ENCODE measurements around the gene ACOT11. TPM values are rescaled to one million over a fixed set of nuclear protein-coding genes. Genes with fewer than 3 reads are reported as not detected.

The ACOT11 gene
- total and polyA plus RNA-seq, 2 of the 13 experiments (the other 11 are each of a cell fraction or from before 2014, with no cell fraction given): 2.6 to 3.3 TPM

DNA sequence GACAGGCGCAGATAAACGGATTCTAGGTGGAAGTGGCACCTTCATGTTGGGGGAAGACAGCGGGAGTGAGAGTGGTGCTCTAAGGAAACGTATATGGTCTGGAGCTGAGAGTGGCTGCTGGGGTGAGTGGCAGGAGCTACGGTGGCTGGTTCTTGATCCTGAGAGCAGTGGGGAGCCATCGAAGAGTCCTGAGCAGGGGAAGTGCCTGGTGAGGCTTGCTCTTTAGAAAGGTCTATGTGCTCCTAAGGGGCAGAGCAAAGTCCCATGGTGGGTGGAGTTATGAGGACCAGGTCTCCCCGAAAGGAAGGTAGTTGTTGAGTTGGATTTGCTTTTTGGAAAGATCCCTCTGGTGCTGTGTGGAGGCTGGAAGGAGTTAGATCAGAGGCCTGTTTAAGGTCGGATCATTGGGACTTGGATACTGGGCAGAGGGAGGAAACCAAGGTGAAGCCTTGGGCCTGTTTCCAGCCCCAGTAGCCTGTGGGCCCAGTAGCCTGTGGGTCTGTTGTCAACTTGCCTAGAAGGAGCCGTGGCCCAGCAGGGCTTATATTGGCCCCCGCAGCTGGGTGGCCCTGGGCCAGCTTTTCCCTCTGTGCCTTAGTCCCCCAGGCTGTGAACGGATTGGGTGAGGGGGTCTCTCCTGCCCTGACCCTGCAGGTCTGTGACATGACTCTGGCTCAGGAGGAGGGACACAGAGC lies 33.0 kb downstream of the ACOT11 start:
- FAIRE-seq (no peak), DNase-seq (ENCODE audit: low spot score) (no peak), ATAC-seq (no peak)
- H3K27me3 ChIP-seq (ENCODE audit: control insufficient read depth in 1 of 2, insufficient read depth in 2 of 2, low read length in 2 of 2): no peaks in the 10 kb centered on the region
- H3K9me3 ChIP-seq (ENCODE audit: low read length): no peaks in the 10 kb centered on the region
- H3K4me2 ChIP-seq (ENCODE audit: low read depth, low read length): peak overlapping the region; percentile 76; the same call in 1 of the 2 replicates
- no TSS peak for BruUV-seq (replicated peaks)
- no peak overlapping the region for H2AFZ ChIP-seq (ENCODE audit: low read length)
- ChIA-PET CTCF (ENCODE audit: low intra/inter-chr PET ratio, low total read pairs) (no interaction called here), POLR2A (interaction anchor here (1.1 kb wide), 1 partner anchor 16 kb away, joined by 3 read pairs; no protein-coding TSS in a partner anchor)
- H3K36me3 ChIP-seq (replicated peaks in 1 of 2; ENCODE audit: control insufficient read depth in 1 of 2, insufficient read depth in 2 of 2, low read length in 2 of 2): no peaks in the 10 kb centered on the region
- H4K20me1 ChIP-seq (ENCODE audit: insufficient read depth, low read length): no peaks in the 10 kb centered on the region
- H3K9ac ChIP-seq (ENCODE audit: insufficient read depth, low read depth, low read length): peak overlapping the region; percentile 36
- H3K27ac ChIP-seq (ENCODE audit: extremely low read length, insufficient read depth, low read length): peak overlapping the region; percentile 10
- no peak overlapping the region for H3K4me3 ChIP-seq (replicated peaks in 1 of 3; ENCODE audit: insufficient read depth in 1 of 3, low read depth in 2 of 3, low read length in 3 of 3)
- in situ Hi-C loops (cut with HindIII; ENCODE audit: extremely low pct_ligation_motif_present, low pct_unique_long_range_greater_than_20kb): no loop called here
- WGBS (ENCODE audit: low lambda C conversion rate): 88% methylated on average over 8 of the region's 11 CpGs
- no peak for TF ChIP-seq ZNF7 (CRISPR knock-in tag; IDR thresholded peaks at IDR 0.05)
- peak; percentile 22; the same call in 1 of the 2 replicates for TF ChIP-seq ZMYM3 (CRISPR knock-in tag; IDR thresholded peaks at IDR 0.05)
- no peaks in the 10 kb centered on the region for H3K79me2 ChIP-seq (ENCODE audit: insufficient read depth, low read length)
- intact Hi-C loops (cut with micrococcal nuclease; ENCODE audit: unreplicated experiment): no loop called here
- H3K4me1 ChIP-seq (ENCODE audit: insufficient read depth, low read length): peaks cover 63% of the 10 kb centered on the region

DNA sequence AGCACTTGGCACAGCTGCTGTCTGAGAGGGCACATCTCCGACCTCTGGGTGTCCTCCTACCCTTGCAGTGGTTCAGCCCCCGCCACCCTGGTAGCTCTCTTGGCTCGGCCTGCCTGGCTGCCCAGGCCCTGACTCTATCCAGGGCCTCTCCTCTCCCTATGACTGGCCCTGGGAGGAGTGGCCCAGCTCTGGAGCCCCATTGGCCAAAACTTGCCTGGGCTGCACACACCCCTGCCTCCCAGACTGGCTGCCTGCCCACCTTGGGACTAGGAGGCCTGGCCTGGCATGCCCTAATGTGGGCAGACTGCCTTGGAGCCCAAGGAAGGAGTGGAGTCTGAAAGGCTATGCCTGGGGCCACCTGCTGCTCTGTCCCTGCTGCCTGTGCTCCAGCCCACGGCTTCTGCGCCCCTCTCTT lies 33.6 kb downstream of the ACOT11 start:
- no peaks in the 10 kb centered on the region for H3K36me3 ChIP-seq (replicated peaks in 1 of 2; ENCODE audit: control insufficient read depth in 1 of 2, insufficient read depth in 2 of 2, low read length in 2 of 2)
- H3K27me3 ChIP-seq (ENCODE audit: control insufficient read depth in 1 of 2, insufficient read depth in 2 of 2, low read length in 2 of 2): no peaks in the 10 kb centered on the region
- CTCF ChIA-PET (ENCODE audit: low intra/inter-chr PET ratio, low total read pairs): no interaction called here
- H2AFZ ChIP-seq (ENCODE audit: low read length): no peak overlapping the region
- H3K4me2 ChIP-seq (ENCODE audit: low read depth, low read length): no peak overlapping the region
- no peaks in the 10 kb centered on the region for H3K79me2 ChIP-seq (ENCODE audit: insufficient read depth, low read length)
- no peaks in the 10 kb centered on the region for H4K20me1 ChIP-seq (ENCODE audit: insufficient read depth, low read length)
- in situ Hi-C loops (cut with HindIII; ENCODE audit: extremely low pct_ligation_motif_present, low pct_unique_long_range_greater_than_20kb) (no loop called here), intact Hi-C loops (cut with micrococcal nuclease; ENCODE audit: unreplicated experiment) (no loop called here)
- FAIRE-seq: no peak
- 86% methylated on average over 3 of the region's 5 CpGs for WGBS (ENCODE audit: low lambda C conversion rate)
- POLR2A ChIA-PET: interaction anchor here (1.1 kb wide), 1 partner anchor 16 kb away, joined by 3 read pairs; no protein-coding TSS in a partner anchor
- no peak overlapping the region for H3K27ac ChIP-seq (ENCODE audit: extremely low read length, insufficient read depth, low read length)
- BruUV-seq (replicated peaks): no TSS peak
- peak; percentile 49 for ATAC-seq
- H3K4me1 ChIP-seq (ENCODE audit: insufficient read depth, low read length): peaks cover 57% of the 10 kb centered on the region
- no peaks in the 10 kb centered on the region for H3K9me3 ChIP-seq (ENCODE audit: low read length)
- H3K4me3 ChIP-seq (replicated peaks in 1 of 3; ENCODE audit: insufficient read depth in 1 of 3, low read depth in 2 of 3, low read length in 3 of 3): no peak overlapping the region
- H3K9ac ChIP-seq (ENCODE audit: insufficient read depth, low read depth, low read length): peak overlapping the region; percentile 36
- peak; percentile 47 for DNase-seq (ENCODE audit: low spot score)
- TF ChIP-seq HES4 (CRISPR knock-in tag; IDR thresholded peaks at IDR 0.05; ENCODE audit: borderline replicate concordance) (no peak), ZNF230 (CRISPR knock-in tag; IDR thresholded peaks at IDR 0.05) (no peak), CENPX (CRISPR knock-in tag; IDR thresholded peaks at IDR 0.05) (no peak), BRD4 (CRISPR knock-in tag; IDR thresholded peaks at IDR 0.05) (0 out of 2 replicates have a peak, but pooled peaks have one; percentile 40), GLI4 (CRISPR knock-in tag; IDR thresholded peaks at IDR 0.05; ENCODE audit: borderline replicate concordance) (no peak), ZNF343 (CRISPR knock-in tag; IDR thresholded peaks at IDR 0.05) (no peak), HNRNPL (IDR thresholded peaks at IDR 0.05; ENCODE audit: low read depth, low read length) (peak; percentile 85; the same call in 1 of the 2 replicates)
- TF ChIP-seq, protein P1, sequence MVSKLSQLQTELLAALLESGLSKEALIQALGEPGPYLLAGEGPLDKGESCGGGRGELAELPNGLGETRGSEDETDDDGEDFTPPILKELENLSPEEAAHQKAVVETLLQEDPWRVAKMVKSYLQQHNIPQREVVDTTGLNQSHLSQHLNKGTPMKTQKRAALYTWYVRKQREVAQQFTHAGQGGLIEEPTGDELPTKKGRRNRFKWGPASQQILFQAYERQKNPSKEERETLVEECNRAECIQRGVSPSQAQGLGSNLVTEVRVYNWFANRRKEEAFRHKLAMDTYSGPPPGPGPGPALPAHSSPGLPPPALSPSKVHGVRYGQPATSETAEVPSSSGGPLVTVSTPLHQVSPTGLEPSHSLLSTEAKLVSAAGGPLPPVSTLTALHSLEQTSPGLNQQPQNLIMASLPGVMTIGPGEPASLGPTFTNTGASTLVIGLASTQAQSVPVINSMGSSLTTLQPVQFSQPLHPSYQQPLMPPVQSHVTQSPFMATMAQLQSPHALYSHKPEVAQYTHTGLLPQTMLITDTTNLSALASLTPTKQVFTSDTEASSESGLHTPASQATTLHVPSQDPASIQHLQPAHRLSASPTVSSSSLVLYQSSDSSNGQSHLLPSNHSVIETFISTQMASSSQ (IDR thresholded peaks at IDR 0.05; ENCODE audit: low read depth): no peak
- TF ChIP-seq, protein P1 (CRISPR knock-in tag; IDR thresholded peaks at IDR 0.05; ENCODE audit: borderline replicate concordance): 0 out of 2 replicates have a peak, but pooled peaks have one; percentile 17

All from HepG2 (cell line).